Neuronal stem cell (in vitro differentiated cells): ENCODE measurements around the gene NKAIN1.
A peak's percentile ranks its signal among the peaks of the same experiment; 100 is the strongest.

Experiments
- DNase-seq: peaks from one replicate; pipeline ENCODE4 v3.0.0-alpha.2; 2013; ENCODE audit warnings: low spot score
- H2AFZ ChIP-seq: one replicate; pipeline ENCODE4 v1.6.1; 2013; ENCODE audit warnings: mild to moderate bottlenecking, low read length, inconsistent platforms
- H2AK5ac ChIP-seq: 2 replicates; pipeline ENCODE4 v1.6.1; 2013; ENCODE audit warnings: low read depth, mild to moderate bottlenecking, inconsistent platforms, low read length, moderate library complexity, mixed read lengths
- H2BK120ac ChIP-seq: 2 replicates; pipeline ENCODE4 v1.6.1; 2013; ENCODE audit warnings: low read depth, mild to moderate bottlenecking, inconsistent platforms, low read length, moderate library complexity, mixed read lengths
- H2BK12ac ChIP-seq: one replicate; pipeline ENCODE4 v1.6.1; 2013; ENCODE audit warnings: low read length, inconsistent platforms
- H2BK15ac ChIP-seq: 2 replicates; pipeline ENCODE4 v1.6.1; 2013; ENCODE audit warnings: mild to moderate bottlenecking, low read length, inconsistent platforms, mixed read lengths
- H2BK5ac ChIP-seq: one replicate; pipeline ENCODE4 v1.6.1; 2013; ENCODE audit warnings: inconsistent platforms, mild to moderate bottlenecking, low read length, moderate library complexity
- H3K14ac ChIP-seq: one replicate; pipeline ENCODE4 v1.6.1; 2013; ENCODE audit warnings: low read length, inconsistent platforms
- H3K18ac ChIP-seq: 2 replicates; pipeline ENCODE4 v1.6.1; 2013; ENCODE audit warnings: low read length, inconsistent platforms
- H3K23ac ChIP-seq: 2 replicates; pipeline ENCODE4 v1.6.1; 2013; ENCODE audit warnings: low read depth, mild to moderate bottlenecking, mixed read lengths, low read length, inconsistent platforms; ENCODE audit not compliant: poor library complexity
- H3K27ac ChIP-seq: replicated peaks from 3 replicates; pipeline ENCODE4 v1.5.1; 2013; ENCODE audit warnings: low read length, inconsistent platforms
- H3K27me3 ChIP-seq, 3 experiments: 2 replicates each; pipeline ENCODE4 v1.6.1; 2013; ENCODE audit warnings: low read length in 3 of 3, mild to moderate bottlenecking in 2 of 3, inconsistent platforms in 1 of 3, low read depth in 1 of 3, mixed read lengths in 1 of 3, moderate library complexity in 1 of 3; ENCODE audit not compliant: control insufficient read depth in 3 of 3, insufficient read depth in 3 of 3
- H3K36me3 ChIP-seq, 2 donors: replicated peaks in 1 of 2; 2 replicates each; pipeline ENCODE4 v1.6.1; 2013; ENCODE audit warnings: low read length in 2 of 2; ENCODE audit not compliant: control insufficient read depth in 2 of 2, insufficient read depth in 2 of 2
- H3K4ac ChIP-seq: 2 replicates; pipeline ENCODE4 v1.6.1; 2013; ENCODE audit warnings: inconsistent platforms, mild to moderate bottlenecking, low read length, moderate library complexity
- H3K4me1 ChIP-seq, 2 donors: 1 replicate in 1 of 2; 2 replicates in 1 of 2; pipeline ENCODE4 v1.6.1; 2013; ENCODE audit warnings: low read length in 2 of 2, low read depth in 1 of 2; ENCODE audit not compliant: control insufficient read depth in 2 of 2, insufficient read depth in 1 of 2
- H3K4me2 ChIP-seq: one replicate; pipeline ENCODE4 v1.6.1; 2013; ENCODE audit warnings: mild to moderate bottlenecking, low read length, inconsistent platforms; ENCODE audit not compliant: insufficient read depth, poor library complexity, severe bottlenecking
- H3K4me3 ChIP-seq, 2 donors: 2 replicates each; pipeline ENCODE4 v1.5.1; 2013; ENCODE audit warnings: low read length in 2 of 2, mild to moderate bottlenecking in 2 of 2, inconsistent platforms in 1 of 2, moderate library complexity in 1 of 2
- H3K79me1 ChIP-seq: one replicate; pipeline ENCODE4 v1.6.1; 2013; ENCODE audit warnings: low read depth, mild to moderate bottlenecking, inconsistent platforms, low read length, moderate library complexity
- H3K9ac ChIP-seq: one replicate; pipeline ENCODE4 v1.6.1; 2013; ENCODE audit warnings: mild to moderate bottlenecking, low read depth, low read length, inconsistent platforms; ENCODE audit not compliant: poor library complexity
- H3K9me3 ChIP-seq, 2 donors: replicated peaks in 1 of 2; 2 replicates each; pipeline versions ENCODE3 to v1.6.1; 2013; ENCODE audit warnings: low read length in 2 of 2, mild to moderate bottlenecking in 2 of 2, inconsistent platforms in 1 of 2, low read depth in 1 of 2, mixed read lengths in 1 of 2, moderate library complexity in 1 of 2; ENCODE audit not compliant: control insufficient read depth in 2 of 2, insufficient read depth in 1 of 2
- H4K8ac ChIP-seq: one replicate; pipeline ENCODE4 v1.6.1; 2013; ENCODE audit warnings: low read depth, mild to moderate bottlenecking, inconsistent platforms, low read length, moderate library complexity
- H4K91ac ChIP-seq: one replicate; pipeline ENCODE4 v1.6.1; 2013; ENCODE audit warnings: low read length, low read depth, mild to moderate bottlenecking, inconsistent platforms; ENCODE audit not compliant: poor library complexity
- WGBS, 2 donors: extraction: QIAGEN DNeasy Blood & Tissue Kit; methylation state at CpG; one replicate each; pipeline ENCODE4 v1.1.7; 2013; ENCODE audit warnings: missing lambda C conversion rate in 2 of 2, mixed read lengths in 1 of 2; ENCODE audit not compliant: insufficient read length in 2 of 2, insufficient replicate concordance in 1 of 2; ENCODE audit errors: extremely low coverage in 2 of 2; 5-methylcytosine and 5-hydroxymethylcytosine counted together

The NKAIN1 gene

DNA sequence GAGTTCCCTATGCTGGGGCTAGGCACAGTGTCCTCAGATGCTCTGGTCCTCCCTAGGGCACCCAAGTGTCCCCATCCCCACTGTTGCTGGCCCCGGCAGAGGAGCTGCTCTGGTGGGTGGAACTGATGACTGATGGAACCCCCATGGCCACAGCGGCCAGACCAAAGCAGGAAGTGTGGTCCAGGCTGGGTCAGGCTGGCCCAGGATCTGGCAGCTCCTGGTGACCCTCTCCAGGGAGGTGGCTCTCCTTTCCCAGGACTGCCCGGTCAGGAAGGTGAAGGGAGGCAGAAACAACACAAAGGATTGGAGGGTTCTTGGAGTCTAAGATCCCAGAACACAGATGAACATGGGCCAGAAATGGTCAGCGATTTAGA lies 1.1 kb downstream of the NKAIN1 start:
- no peak overlapping the region for H2BK5ac ChIP-seq
- H3K9ac ChIP-seq, result peak overlapping the region; percentile 88
- H3K4me3 ChIP-seq, result peak overlapping the region; percentile 53 to 84
- H3K14ac ChIP-seq, result no peak overlapping the region
- H2AK5ac ChIP-seq, result no peak overlapping the region
- no CpG with 5 or more reads among the region's 4 CpGs for WGBS, 2 donors
- peaks cover under 1 to 3% of the 10 kb centered on the region in 2 donors for H3K36me3 ChIP-seq
- no peaks in the 10 kb centered on the region for H3K79me1 ChIP-seq
- no peak overlapping the region for H2BK12ac ChIP-seq
- DNase-seq, result no peak
- H3K4me2 ChIP-seq, result peak overlapping the region; percentile 92
- no peaks in the 10 kb centered on the region for H3K27me3 ChIP-seq
- no peaks in the 10 kb centered on the region for H3K9me3 ChIP-seq
- H4K91ac ChIP-seq, result no peak overlapping the region
- H3K4me1 ChIP-seq, result peaks cover 10 to 11% of the 10 kb centered on the region in 2 donors
- no peak overlapping the region for H3K23ac ChIP-seq
- H4K8ac ChIP-seq, result no peak overlapping the region
- H3K18ac ChIP-seq, result peak overlapping the region; percentile 4
- H2AFZ ChIP-seq, result peak overlapping the region; percentile 81
- H3K4ac ChIP-seq, result no peak overlapping the region
- no peak overlapping the region for H2BK120ac ChIP-seq
- no peak overlapping the region for H3K27ac ChIP-seq
- no peak overlapping the region for H2BK15ac ChIP-seq

DNA sequence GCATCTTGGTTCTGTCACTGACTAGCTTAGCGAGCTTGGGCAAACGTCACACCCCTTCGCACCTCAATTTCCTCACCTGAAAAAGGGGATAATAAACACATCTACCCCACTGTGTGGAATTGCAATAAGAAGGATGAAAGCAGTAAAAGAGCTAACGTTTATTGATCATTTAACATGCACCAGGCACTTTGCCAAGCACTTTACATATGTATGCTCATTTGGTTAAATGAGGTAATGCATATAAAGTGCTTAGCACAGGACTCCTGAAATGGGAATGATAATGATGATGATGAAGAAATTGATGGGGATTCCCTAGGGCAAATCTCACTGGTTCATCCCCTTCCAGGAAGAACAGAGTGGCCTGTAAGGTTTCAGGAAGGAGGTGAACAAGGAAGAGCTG lies 4.8 kb downstream of the NKAIN1 start:
- Histone ChIP-seq H3K27me3 (no peaks in the 10 kb centered on the region), H2AK5ac (no peak overlapping the region), H3K27ac (no peak overlapping the region), H3K23ac (no peak overlapping the region), H2BK15ac (no peak overlapping the region), H3K4me1 (peaks cover 2 to 5% of the 10 kb centered on the region in 2 donors), H2BK12ac (no peak overlapping the region), H4K8ac (no peak overlapping the region), H3K79me1 (peaks cover 2% of the 10 kb centered on the region), H3K9ac (no peak overlapping the region), H2AFZ (no peak overlapping the region), H3K4ac (no peak overlapping the region), H2BK120ac (no peak overlapping the region), H3K36me3 (peaks cover 2 to 3% of the 10 kb centered on the region in 2 donors), H3K4me2 (no peak overlapping the region), H4K91ac (no peak overlapping the region), H3K9me3 (no peaks in the 10 kb centered on the region), H3K4me3 (no peak overlapping the region), H2BK5ac (no peak overlapping the region), H3K14ac (no peak overlapping the region), H3K18ac (no peak overlapping the region)
- no peak for DNase-seq
- no CpG with 5 or more reads among the region's 4 CpGs for WGBS, 2 donors

DNA sequence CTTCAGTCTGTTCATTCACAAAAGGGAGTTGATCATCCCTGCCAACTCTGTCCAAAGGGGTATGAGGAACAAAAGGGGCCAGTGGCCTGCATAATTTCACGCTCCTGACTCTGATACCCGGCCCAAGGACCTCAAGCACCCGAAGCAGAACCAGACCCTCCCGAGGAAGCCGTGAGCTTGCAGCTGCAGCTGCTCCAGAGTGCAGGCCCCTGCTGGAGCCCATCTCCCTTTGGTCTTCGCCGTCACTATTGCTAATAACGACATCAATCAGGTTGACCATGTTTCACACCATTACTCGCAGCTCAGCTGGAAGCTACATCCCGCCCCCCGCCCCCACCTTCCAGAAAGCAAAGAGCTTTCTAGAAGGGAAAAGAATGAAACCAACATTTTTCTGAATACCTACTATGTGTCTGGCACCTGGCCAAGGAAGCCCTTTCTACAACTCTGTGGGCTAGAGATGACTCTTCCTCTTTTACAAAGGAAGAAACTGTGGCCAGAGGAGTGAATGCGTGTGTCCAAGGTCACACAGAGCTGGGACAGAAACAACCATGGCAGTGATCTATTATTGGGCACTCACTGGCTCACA lies 5.5 kb downstream of the NKAIN1 start:
- no peak overlapping the region for H3K4me3 ChIP-seq
- no peak overlapping the region for H2BK120ac ChIP-seq
- no peak overlapping the region for H2AK5ac ChIP-seq
- DNase-seq, result no peak
- H3K79me1 ChIP-seq, result peaks cover 2% of the 10 kb centered on the region
- H3K27ac ChIP-seq, result no peak overlapping the region
- H2AFZ ChIP-seq, result no peak overlapping the region
- no peaks in the 10 kb centered on the region for H3K27me3 ChIP-seq
- no peak overlapping the region for H3K18ac ChIP-seq
- H4K8ac ChIP-seq, result no peak overlapping the region
- no CpG with 5 or more reads among the region's 12 CpGs for WGBS, 2 donors
- H3K9me3 ChIP-seq, result no peaks in the 10 kb centered on the region
- no peak overlapping the region for H2BK5ac ChIP-seq
- H3K9ac ChIP-seq, result no peak overlapping the region
- H3K36me3 ChIP-seq, result peaks cover 2 to 3% of the 10 kb centered on the region in 2 donors
- H3K4me2 ChIP-seq, result no peak overlapping the region
- no peak overlapping the region for H2BK15ac ChIP-seq
- H4K91ac ChIP-seq, result no peak overlapping the region
- no peak overlapping the region for H3K14ac ChIP-seq
- peaks cover 2 to 5% of the 10 kb centered on the region in 2 donors for H3K4me1 ChIP-seq
- no peak overlapping the region for H2BK12ac ChIP-seq
- no peak overlapping the region for H3K4ac ChIP-seq
- H3K23ac ChIP-seq, result no peak overlapping the region

DNA sequence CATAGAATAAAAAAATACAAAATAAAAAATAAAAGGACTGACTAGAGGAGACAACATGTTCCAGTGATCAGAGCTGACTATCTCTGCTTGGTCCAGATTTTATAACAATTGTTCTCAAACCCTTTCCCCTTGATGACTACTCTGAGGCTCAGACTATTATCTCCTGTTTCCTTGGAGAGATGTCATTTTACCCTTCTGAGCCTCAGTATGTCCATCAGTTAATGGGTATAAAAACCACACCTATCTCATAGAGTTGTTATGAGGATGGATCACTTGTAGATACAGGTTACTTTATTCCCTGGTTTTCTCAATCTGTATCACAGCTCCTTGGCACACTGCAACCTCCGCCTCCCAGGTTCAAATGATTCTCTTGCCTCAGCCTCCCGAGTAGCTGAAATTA lies 7.0 kb downstream of the NKAIN1 start:
- DNase-seq, result no peak
- H2BK120ac ChIP-seq, result no peak overlapping the region
- no peak overlapping the region for H3K23ac ChIP-seq
- no peak overlapping the region for H3K27ac ChIP-seq
- H3K14ac ChIP-seq, result no peak overlapping the region
- no peak overlapping the region for H4K91ac ChIP-seq
- no peak overlapping the region for H2BK12ac ChIP-seq
- no peak overlapping the region for H4K8ac ChIP-seq
- H2BK5ac ChIP-seq, result no peak overlapping the region
- peaks cover 2% of the 10 kb centered on the region for H3K79me1 ChIP-seq
- H3K4ac ChIP-seq, result no peak overlapping the region
- H3K4me2 ChIP-seq, result no peak overlapping the region
- peaks cover 6 to 9% of the 10 kb centered on the region in 2 donors for H3K4me1 ChIP-seq
- no peak overlapping the region for H2AFZ ChIP-seq
- H3K9ac ChIP-seq, result no peak overlapping the region
- no peaks in the 10 kb centered on the region for H3K9me3 ChIP-seq
- no peak overlapping the region for H3K4me3 ChIP-seq
- H3K27me3 ChIP-seq, result no peaks in the 10 kb centered on the region
- WGBS, 2 donors, result no CpG with 5 or more reads among the region's 2 CpGs
- peaks cover 2 to 3% of the 10 kb centered on the region in 2 donors for H3K36me3 ChIP-seq
- H2BK15ac ChIP-seq, result no peak overlapping the region
- H3K18ac ChIP-seq, result no peak overlapping the region
- H2AK5ac ChIP-seq, result no peak overlapping the region
